ENCODE measurements around the gene DNAH14. TPM values are rescaled to one million over a fixed set of nuclear protein-coding genes. Genes with fewer than 3 reads are reported as not detected.

Gene DNAH14
- total RNA-seq, 1 donor, result 31.8 TPM

GRCh38 chr1:225260319-225260718, 330.8 kb downstream of the DNAH14 start:
- no peaks in the 10 kb centered on the region for H3K4me1 ChIP-seq (ENCODE audit: insufficient read depth, low read length)
- DNase-seq (ENCODE audit: insufficient read length, low spot score, missing footprints), result no peak
- H3K4me2 ChIP-seq (ENCODE audit: insufficient read depth, low read length), result no peak overlapping the region
- H3K27ac ChIP-seq (ENCODE audit: low read depth, low read length), result no peak overlapping the region
- H3K9me3 ChIP-seq (ENCODE audit: low read depth, low read length), result no peaks in the 10 kb centered on the region
- no peaks in the 10 kb centered on the region for H3K36me3 ChIP-seq (ENCODE audit: insufficient read depth, low read length)
- H3K79me2 ChIP-seq (ENCODE audit: insufficient read depth, low read length), result no peaks in the 10 kb centered on the region
- TF ChIP-seq CTCF (IDR thresholded peaks at IDR 0.05; ENCODE audit: extremely low read depth, low read depth, low read length), result no peak
- no peaks in the 10 kb centered on the region for H4K20me1 ChIP-seq (ENCODE audit: insufficient read depth, low read length)
- H3K4me3 ChIP-seq (ENCODE audit: insufficient read depth, low read length), result no peak overlapping the region
- H2AFZ ChIP-seq (ENCODE audit: low read length), result no peak overlapping the region
- H3K27me3 ChIP-seq (ENCODE audit: insufficient read depth, low read length), result no peaks in the 10 kb centered on the region

GRCh38 chr1:225277445-225277844, 348.0 kb downstream of the DNAH14 start:
- Histone ChIP-seq H2AFZ (ENCODE audit: low read length) (no peak overlapping the region), H3K4me2 (ENCODE audit: insufficient read depth, low read length) (no peak overlapping the region), H3K4me3 (ENCODE audit: insufficient read depth, low read length) (no peak overlapping the region), H4K20me1 (ENCODE audit: insufficient read depth, low read length) (no peaks in the 10 kb centered on the region), H3K27me3 (ENCODE audit: insufficient read depth, low read length) (no peaks in the 10 kb centered on the region), H3K36me3 (ENCODE audit: insufficient read depth, low read length) (no peaks in the 10 kb centered on the region), H3K79me2 (ENCODE audit: insufficient read depth, low read length) (no peaks in the 10 kb centered on the region), H3K9me3 (ENCODE audit: low read depth, low read length) (no peaks in the 10 kb centered on the region), H3K4me1 (ENCODE audit: insufficient read depth, low read length) (no peaks in the 10 kb centered on the region), H3K27ac (ENCODE audit: low read depth, low read length) (no peak overlapping the region)
- DNase-seq (ENCODE audit: insufficient read length, low spot score, missing footprints), result peak; percentile 3
- TF ChIP-seq CTCF (IDR thresholded peaks at IDR 0.05; ENCODE audit: extremely low read depth, low read depth, low read length), result no peak

GRCh38 chr1:225280563-225280962, 351.1 kb downstream of the DNAH14 start:
- DNase-seq (ENCODE audit: insufficient read length, low spot score, missing footprints), result no peak
- no peak for TF ChIP-seq CTCF (IDR thresholded peaks at IDR 0.05; ENCODE audit: extremely low read depth, low read depth, low read length)
- Histone ChIP-seq H3K27ac (ENCODE audit: low read depth, low read length) (no peak overlapping the region), H3K27me3 (ENCODE audit: insufficient read depth, low read length) (no peaks in the 10 kb centered on the region), H3K4me2 (ENCODE audit: insufficient read depth, low read length) (no peak overlapping the region), H3K36me3 (ENCODE audit: insufficient read depth, low read length) (no peaks in the 10 kb centered on the region), H3K9me3 (ENCODE audit: low read depth, low read length) (no peaks in the 10 kb centered on the region), H3K4me1 (ENCODE audit: insufficient read depth, low read length) (no peaks in the 10 kb centered on the region), H3K4me3 (ENCODE audit: insufficient read depth, low read length) (no peak overlapping the region), H4K20me1 (ENCODE audit: insufficient read depth, low read length) (no peaks in the 10 kb centered on the region), H3K79me2 (ENCODE audit: insufficient read depth, low read length) (no peaks in the 10 kb centered on the region), H2AFZ (ENCODE audit: low read length) (no peak overlapping the region)

DNA sequence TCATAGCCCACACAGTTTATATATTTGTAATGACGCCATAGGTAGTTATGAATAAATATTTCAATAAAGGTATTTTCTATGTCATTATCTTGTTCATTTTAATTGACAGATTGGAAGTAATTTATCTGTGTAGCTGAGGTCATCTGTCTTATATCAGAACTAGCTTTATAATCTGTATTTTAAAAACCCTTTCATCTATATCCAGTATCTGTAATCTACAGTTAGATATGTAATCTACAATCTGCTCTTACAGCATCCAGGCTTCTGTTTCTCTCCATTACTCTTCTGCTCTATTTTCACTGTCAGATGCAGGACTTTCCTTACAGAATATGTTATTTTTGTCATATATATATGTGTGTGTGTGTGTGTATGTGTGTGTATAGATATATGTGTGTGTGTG, 360.8 kb downstream of the DNAH14 start:
- TF ChIP-seq CTCF (IDR thresholded peaks at IDR 0.05; ENCODE audit: extremely low read depth, low read depth, low read length), result no peak
- no peaks in the 10 kb centered on the region for H3K9me3 ChIP-seq (ENCODE audit: low read depth, low read length)

More for the DNA sequence above, 360.8 kb downstream of the DNAH14 start:
- Histone ChIP-seq H3K4me3 (ENCODE audit: insufficient read depth, low read length) (no peak overlapping the region), H4K20me1 (ENCODE audit: insufficient read depth, low read length) (no peaks in the 10 kb centered on the region), H3K4me2 (ENCODE audit: insufficient read depth, low read length) (no peak overlapping the region), H3K27ac (ENCODE audit: low read depth, low read length) (no peak overlapping the region), H3K79me2 (ENCODE audit: insufficient read depth, low read length) (no peaks in the 10 kb centered on the region), H3K36me3 (ENCODE audit: insufficient read depth, low read length) (no peaks in the 10 kb centered on the region), H3K4me1 (ENCODE audit: insufficient read depth, low read length) (no peaks in the 10 kb centered on the region), H2AFZ (ENCODE audit: low read length) (no peak overlapping the region), H3K27me3 (ENCODE audit: insufficient read depth, low read length) (no peaks in the 10 kb centered on the region)
- no peak for DNase-seq (ENCODE audit: insufficient read length, low spot score, missing footprints)

Measured in osteoblast (primary cell).